Retina (tissue), 1 donor: ENCODE measurements around the gene PCDHGB4.
A peak's percentile ranks its signal among the peaks of the same experiment; 100 is the strongest.
"Not testable (repeated sequence)": the region's sequence is repeated elsewhere in the genome, so short reads cannot be mapped to it uniquely, and the experiment has no call there.

Source experiments
- DNase-seq: peaks from one replicate; pipeline ENCODE4 v3.0.0-alpha.2; 2016

PCDHGB4 gene

DNA sequence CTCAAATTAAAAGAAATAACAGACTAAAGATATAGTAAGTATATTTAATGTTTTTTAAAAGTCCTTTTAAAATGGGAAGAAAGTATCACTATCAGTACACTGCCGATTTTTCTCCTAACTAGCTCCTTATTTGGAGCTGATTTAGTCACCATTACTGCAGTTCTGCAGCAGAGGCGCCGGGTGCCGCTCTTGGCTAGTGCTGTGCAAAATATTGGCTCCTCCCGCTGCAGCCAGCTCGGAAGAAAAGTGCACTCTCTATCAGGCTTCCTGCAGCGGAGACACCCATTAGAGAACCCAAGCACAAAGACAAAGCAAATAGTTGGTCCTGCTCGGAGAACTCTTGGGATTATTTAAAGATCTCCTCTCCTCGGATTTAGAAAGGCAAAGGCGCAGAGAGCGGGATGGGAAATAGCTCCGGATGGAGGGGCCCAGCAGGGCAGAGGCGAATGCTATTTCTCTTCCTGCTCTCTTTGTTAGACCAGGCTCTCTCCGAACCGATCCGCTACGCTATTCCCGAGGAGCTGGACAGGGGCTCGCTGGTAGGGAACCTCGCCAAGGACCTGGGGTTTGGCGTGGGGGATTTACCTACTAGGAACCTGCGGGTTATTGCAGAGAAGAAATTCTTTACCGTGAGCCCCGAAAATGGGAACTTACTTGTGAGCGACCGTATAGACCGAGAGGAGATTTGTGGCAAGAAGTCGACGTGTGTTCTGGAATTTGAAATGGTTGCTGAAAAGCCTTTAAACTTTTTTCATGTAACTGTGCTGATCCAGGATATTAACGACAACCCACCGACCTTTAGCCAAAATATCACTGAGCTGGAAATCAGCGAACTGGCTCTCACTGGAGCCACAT is 17.3 kb upstream of the PCDHGB4 start, which contains the start of gene PCDHGB3:
TSS of gene PCDHGB3 (plus strand) at position 249 of the 855 bp plus-strand sequence. CDS start at position 402, 153 bp downstream.
- no peak for DNase-seq

DNA sequence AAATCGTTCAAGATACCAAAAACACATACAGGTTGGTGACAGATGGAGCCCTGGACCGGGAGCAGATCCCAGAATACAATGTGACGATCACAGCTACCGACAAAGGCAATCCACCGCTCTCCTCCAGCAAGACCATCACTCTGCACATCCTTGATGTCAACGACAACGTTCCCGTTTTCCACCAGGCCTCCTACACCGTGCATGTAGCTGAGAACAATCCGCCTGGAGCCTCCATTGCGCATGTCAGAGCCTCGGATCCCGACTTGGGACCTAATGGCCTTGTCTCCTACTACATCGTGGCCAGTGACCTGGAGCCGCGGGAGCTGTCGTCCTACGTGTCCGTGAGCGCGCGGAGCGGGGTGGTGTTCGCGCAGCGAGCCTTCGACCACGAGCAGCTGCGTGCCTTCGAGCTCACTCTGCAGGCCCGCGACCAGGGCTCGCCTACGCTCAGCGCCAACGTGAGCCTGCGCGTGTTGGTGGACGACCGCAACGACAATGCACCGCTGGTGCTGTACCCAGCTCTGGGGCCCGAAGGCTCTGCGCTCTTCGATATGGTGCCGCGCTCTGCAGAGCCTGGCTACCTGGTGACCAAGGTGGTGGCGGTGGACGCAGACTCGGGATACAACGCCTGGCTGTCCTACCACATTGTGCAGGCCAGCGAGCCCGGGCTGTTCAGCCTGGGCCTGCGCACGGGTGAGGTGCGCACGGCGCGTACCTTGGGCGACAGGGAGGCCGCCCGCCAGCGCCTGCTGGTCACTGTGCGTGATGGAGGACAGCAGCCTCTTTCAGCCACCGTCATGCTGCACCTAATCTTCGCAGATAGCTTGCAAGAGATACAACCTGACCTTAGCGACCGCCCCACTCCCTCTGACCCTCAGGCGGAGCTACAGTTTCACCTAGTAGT is 15.7 kb upstream of the PCDHGB4 start:
- no peak for DNase-seq

DNA sequence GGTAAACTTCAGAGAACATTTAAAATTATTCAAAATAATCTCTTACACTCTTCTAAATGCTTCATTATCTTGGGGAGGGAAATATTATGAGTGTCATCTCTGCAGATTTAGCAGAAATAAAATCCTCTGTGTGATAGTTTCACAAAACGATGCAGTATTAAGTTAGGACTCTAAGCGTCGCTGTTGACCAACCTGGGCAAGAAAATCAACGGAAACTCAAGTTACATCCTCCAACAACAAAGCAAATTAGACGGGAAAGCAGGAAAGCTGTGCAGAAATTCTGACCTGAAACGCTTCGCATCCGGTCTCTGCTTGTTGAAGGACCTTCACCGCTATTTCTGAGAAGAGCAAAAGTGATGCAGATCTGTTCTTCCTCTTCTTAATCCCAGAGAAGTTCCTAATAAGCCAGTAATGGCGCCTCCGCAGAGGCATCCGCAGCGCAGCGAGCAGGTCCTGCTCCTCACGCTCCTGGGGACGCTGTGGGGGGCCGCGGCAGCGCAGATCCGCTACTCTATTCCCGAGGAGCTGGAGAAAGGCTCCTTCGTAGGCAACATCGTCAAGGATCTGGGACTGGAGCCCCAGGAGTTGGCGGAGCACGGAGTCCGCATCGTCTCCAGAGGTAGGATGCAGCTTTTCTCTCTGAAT is 13.7 kb upstream of the PCDHGB4 start, which contains the start of gene PCDHGA6:
TSS of gene PCDHGA6 (plus strand) at position 219 of the 645 bp plus-strand sequence. CDS start at position 412, 193 bp downstream.
- DNase-seq, result peak; percentile 36

DNA sequence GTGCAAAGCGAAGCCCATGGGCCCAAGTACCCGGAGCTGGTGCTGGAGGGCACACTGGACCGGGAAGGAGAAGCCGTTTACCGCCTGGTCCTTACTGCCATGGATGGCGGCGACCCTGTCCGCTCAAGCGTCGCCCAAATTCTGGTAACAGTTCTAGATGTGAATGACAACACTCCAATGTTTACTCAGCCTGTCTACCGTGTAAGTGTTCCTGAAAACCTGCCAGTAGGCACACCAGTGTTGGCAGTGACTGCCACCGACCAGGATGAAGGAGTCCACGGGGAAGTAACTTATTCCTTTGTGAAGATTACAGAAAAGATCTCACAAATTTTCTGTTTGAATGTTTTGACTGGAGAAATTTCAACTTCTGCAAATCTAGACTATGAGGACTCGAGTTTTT is 12.9 kb upstream of the PCDHGB4 start:
- no peak for DNase-seq

DNA sequence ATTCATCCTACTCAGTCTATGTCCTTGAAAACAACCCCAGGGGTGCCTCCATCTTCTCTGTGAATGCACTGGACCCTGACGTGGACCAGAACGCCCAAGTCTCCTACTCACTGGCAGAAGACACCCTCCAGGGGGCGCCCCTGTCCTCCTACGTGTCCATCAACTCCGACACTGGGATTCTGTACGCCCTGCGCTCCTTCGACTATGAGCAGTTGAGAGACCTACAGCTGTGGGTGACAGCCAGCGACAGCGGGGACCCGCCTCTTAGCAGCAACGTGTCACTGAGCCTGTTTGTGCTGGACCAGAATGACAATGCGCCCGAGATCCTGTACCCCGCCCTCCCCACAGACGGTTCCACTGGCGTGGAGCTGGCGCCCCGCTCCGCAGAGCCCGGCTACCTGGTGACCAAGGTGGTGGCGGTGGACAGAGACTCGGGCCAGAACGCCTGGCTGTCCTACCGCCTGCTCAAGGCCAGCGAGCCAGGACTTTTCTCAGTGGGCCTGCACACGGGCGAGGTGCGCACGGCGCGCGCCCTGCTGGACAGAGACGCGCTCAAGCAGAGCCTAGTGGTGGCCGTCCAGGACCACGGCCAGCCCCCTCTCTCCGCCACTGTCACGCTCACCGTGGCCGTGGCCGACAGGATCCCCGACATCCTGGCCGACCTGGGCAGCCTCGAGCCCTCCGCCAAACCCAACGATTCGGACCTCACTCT is 11.9 kb upstream of the PCDHGB4 start:
- not testable (repeated sequence) for DNase-seq

DNA sequence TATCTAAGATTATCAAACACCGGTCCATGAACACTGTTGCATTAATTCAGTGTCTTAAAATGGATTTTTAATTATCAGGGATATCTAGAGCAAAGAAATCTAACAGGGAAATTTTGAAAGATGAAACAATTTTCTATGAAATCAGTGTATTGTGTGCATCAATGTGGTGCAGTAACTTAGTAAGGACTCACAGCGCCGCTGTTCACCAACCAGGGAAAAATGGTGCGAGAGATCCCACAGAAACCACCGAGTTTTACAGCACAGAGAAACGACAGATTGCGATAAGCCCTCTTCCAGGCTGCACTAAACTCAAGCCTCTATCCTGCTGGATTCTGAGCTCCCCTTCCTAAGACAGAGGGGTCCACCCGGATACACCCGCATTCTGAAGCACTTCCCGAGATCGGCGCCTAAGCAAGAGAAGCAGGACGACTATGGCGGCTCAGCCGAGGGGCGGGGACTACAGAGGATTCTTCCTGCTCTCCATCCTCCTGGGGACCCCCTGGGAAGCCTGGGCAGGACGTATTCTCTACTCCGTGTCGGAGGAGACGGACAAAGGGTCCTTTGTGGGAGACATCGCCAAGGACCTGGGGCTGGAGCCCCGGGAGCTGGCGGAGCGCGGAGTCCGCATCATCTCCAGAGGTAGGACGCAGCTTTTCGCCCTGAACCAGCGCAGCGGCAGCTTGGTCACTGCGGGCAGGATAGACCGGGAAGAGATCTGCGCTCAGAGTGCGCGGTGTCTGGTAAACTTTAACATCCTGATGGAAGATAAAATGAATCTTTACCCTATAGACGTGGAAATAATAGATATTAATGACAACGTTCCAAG is 4.8 kb upstream of the PCDHGB4 start, which contains the start of gene PCDHGA7:
TSS of gene PCDHGA7 (plus strand) at position 274 of the 826 bp plus-strand sequence. CDS start at position 432, 158 bp downstream.
- DNase-seq, result no peak

DNA sequence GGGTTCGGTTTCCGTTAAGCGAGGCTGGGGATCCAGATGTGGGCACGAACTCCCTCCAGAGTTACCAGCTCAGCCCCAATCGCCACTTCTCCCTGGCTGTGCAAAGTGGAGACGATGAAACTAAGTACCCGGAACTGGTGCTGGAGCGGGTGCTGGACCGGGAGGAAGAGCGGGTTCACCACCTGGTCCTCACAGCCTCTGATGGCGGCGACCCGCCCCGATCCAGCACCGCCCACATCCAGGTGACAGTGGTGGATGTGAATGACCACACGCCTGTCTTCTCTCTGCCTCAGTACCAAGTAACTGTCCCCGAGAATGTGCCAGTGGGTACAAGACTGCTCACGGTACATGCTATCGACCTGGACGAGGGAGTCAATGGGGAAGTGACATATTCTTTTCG is 4.2 kb upstream of the PCDHGB4 start:
- no peak for DNase-seq

DNA sequence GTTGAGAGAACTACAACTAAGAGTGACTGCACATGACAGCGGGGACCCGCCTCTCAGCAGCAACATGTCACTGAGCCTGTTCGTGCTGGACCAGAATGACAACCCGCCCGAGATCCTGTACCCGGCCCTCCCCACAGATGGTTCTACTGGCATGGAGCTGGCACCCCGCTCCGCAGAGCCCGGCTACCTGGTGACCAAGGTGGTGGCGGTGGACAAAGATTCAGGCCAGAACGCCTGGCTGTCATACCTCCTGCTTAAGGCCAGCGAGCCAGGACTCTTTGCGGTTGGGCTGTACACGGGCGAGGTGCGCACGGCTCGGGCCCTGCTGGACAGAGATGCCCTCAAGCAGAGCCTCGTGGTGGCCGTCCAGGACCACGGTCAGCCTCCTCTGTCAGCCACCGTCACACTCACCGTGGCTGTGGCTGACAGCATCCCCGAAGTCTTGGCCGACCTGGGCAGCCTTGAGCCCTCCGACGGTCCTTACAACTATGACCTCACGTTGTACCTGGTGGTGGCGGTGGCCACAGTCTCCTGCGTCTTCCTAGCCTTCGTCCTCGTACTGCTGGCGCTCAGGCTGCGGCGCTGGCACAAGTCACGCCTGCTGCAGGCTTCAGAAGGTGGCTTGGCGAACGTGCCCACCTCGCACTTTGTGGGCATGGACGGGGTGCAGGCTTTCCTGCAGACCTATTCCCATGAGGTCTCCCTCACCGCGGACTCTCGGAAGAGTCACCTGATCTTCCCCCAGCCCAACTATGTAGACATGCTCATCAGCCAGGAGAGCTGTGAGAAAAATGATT is 2.8 kb upstream of the PCDHGB4 start:
- DNase-seq, result no peak

DNA sequence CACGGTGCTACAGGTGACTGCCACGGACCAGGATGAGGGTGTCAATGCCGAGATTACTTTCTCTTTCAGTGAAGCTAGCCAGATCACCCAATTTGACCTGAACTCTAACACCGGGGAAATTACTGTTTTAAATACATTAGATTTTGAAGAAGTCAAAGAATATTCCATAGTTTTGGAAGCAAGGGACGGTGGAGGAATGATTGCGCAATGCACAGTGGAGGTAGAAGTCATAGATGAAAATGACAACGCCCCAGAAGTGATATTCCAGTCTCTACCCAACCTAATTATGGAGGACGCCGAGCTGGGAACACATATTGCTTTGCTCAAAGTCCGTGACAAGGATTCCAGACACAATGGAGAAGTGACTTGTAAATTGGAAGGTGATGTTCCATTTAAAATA is 1.2 kb downstream of the PCDHGB4 start:
- no peak for DNase-seq

DNA sequence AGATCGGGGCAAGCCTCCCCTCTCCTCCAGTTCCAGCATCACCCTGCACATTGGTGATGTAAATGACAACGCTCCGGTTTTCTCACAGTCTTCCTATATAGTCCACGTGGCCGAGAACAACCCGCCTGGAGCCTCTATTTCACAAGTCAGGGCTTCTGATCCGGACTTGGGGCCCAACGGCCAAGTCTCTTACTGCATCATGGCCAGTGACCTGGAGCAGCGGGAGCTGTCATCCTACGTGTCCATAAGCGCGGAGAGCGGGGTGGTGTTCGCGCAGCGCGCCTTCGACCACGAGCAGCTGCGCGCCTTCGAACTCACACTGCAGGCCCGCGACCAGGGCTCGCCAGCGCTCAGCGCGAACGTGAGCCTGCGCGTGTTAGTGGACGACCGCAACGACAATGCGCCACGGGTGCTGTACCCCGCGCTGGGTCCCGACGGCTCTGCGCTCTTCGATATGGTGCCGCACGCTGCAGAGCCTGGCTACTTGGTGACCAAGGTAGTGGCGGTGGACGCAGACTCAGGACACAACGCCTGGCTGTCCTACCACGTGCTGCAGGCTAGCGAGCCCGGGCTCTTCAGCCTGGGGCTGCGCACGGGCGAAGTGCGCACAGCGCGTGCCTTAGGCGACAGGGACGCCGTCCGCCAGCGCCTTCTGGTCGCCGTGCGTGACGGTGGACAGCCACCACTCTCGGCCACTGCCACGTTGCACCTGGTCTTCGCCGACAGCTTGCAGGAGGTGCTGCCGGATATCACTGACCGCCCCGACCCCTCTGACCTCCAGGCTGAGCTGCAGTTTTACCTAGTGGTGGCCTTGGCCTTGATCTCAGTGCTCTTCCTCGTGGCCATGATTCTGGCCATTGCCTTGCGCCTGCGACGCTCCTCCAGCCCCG is 1.9 kb downstream of the PCDHGB4 start:
- no peak for DNase-seq

DNA sequence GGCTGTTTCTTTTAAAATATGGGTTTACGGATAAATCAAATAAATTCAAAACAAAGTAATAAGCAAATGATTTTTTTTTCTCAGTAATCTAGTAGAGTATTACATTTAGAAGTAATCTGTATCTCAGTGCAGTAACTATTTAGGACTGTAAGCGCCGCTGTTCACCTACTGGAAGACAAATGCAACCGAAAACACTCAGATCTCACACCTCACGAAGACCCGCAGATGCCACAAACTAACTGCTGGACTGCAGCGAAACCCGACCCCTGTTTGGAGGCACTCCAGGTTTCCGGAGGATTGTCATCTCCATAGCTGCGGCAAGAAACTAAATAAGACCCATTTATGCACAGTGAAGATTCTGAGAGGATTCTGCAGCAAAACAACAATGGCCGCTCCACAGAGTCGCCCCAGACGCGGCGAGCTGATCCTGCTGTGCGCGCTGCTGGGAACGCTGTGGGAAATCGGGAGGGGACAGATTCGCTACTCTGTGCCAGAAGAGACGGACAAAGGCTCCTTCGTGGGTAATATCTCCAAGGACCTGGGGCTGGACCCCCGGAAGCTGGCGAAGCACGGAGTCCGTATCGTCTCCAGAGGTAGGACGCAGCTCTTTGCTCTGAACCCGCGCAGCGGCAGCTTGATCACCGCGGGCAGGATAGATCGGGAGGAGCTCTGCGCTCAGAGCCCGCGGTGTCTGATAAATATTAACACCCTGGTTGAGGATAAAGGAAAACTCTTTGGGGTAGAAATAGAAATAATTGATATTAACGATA is 5.1 kb downstream of the PCDHGB4 start, which contains the start of gene PCDHGA8:
TSS of gene PCDHGA8 (plus strand) at position 205 of the 770 bp plus-strand sequence. CDS start at position 386, 181 bp downstream.
- no peak for DNase-seq

DNA sequence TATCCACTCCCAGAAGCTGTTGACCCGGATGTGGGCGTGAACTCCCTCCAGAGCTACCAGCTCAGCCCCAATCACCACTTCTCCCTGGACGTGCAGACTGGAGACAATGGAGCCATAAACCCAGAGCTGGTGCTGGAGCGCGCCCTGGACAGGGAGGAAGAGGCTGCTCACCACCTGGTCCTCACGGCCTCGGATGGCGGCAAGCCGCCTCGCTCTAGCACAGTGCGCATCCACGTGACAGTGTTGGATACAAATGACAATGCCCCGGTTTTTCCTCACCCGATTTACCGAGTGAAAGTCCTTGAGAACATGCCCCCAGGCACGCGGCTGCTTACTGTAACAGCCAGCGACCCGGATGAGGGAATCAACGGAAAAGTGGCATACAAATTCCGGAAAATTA is 5.8 kb downstream of the PCDHGB4 start:
- no peak for DNase-seq

DNA sequence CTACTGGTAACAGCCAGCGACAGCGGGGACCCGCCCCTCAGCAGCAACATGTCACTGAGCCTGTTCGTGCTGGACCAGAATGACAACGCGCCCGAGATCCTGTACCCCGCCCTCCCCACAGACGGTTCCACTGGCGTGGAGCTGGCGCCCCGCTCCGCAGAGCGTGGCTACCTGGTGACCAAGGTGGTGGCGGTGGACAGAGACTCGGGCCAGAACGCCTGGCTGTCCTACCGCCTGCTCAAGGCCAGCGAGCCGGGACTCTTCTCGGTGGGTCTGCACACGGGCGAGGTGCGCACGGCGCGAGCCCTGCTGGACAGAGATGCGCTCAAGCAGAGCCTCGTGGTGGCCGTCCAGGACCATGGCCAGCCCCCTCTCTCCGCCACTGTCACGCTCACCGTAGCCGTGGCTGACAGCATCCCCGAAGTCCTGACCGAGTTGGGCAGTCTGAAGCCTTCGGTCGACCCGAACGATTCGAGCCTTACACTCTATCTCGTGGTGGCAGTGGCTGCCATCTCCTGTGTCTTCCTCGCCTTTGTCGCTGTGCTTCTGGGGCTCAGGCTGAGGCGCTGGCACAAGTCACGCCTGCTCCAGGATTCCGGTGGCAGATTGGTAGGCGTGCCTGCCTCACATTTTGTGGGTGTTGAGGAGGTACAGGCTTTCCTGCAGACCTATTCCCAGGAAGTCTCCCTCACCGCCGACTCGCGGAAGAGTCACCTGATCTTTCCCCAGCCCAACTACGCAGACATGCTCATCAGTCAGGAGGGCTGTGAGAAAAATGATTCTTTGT is 7.1 kb downstream of the PCDHGB4 start:
- not testable (repeated sequence) for DNase-seq

DNA sequence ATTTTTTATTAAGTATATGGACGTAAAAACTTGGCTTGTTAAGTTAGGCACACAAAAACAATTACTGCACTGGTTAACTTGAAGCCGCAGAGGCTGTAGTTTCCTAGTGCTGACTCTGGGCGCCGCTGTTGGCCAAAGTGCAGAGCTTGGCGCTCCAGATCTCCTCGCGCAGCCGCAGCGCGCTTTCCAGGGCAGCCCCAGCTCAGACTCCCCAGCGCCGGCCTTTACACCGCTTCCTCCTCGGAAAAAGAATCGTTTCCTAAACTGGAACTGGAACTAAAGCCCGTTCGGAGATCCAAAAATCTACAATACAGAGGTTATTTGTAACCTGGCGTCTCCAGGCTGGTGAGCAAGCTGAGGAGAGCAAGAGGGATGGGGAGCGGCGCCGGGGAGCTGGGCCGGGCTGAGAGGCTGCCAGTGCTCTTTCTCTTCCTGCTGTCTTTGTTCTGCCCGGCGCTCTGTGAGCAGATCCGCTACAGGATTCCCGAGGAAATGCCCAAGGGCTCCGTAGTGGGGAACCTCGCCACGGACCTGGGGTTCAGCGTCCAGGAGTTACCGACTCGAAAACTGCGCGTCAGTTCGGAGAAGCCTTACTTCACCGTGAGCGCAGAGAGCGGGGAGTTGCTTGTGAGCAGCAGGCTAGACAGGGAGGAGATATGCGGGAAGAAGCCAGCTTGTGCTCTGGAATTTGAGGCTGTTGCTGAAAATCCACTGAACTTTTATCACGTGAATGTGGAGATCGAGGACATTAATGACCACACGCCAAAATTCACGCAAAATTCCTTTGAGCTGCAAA is 10.5 kb downstream of the PCDHGB4 start, which contains the start of gene PCDHGB5:
TSS of gene PCDHGB5 (plus strand) at position 192 of the 796 bp plus-strand sequence. CDS start at position 373, 181 bp downstream.
- DNase-seq, result not testable (repeated sequence)

DNA sequence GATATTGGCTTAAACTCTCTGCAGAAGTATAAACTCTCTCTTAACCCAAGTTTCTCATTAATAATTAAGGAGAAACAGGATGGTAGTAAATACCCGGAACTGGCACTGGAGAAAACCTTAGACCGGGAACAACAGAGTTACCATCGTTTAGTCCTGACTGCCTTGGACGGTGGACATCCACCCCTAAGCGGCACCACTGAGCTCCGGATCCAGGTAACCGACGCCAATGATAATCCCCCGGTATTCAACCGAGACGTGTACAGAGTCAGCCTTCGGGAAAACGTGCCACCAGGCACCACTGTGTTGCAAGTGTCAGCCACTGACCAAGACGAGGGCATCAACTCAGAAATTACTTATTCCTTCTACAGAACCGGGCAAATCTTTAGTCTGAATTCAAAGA is 11.1 kb downstream of the PCDHGB4 start:
- no peak for DNase-seq

DNA sequence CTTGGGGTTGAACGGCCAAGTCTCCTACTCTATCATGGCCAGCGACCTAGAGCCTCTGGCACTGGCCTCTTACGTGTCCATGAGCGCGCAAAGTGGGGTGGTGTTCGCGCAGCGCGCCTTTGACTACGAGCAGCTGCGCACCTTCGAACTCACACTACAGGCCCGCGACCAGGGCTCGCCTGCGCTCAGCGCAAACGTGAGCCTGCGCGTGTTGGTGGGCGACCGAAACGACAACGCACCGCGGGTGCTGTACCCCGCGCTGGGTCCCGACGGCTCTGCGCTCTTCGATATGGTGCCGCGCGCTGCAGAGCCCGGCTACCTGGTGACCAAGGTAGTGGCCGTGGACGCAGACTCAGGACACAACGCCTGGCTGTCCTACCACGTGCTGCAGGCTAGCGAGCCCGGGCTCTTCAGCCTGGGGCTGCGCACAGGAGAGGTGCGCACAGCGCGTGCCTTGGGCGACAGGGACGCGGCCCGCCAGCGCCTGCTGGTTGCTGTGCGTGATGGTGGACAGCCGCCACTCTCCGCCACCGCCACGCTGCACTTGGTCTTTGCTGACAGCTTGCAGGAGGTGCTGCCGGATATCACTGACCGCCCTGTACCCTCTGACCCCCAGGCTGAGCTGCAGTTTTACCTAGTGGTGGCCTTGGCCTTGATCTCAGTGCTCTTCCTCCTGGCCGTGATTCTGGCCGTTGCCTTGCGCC is 12.2 kb downstream of the PCDHGB4 start:
- no peak for DNase-seq
